Sigmoid colon (tissue), 7 donors: ENCODE results near the gene EXOC6B. TPM values are rescaled to one million over a fixed set of nuclear protein-coding genes. Genes with fewer than 3 reads are reported as not detected.

ENCODE experiments used
- DNase-seq: peaks from one replicate; pipeline ENCODE4 v3.0.0-alpha.2; 2019
- H3K27ac ChIP-seq, 4 donors: fragments of 200-600 bp; sonication (generic); one replicate each; pipeline ENCODE4 v1.5.1; 2016 to 2019; ENCODE audit warnings: mild to moderate bottlenecking in 1 of 4
- H3K27me3 ChIP-seq, 3 donors: fragments of 200-600 bp; sonication (generic); one replicate each; pipeline ENCODE4 v1.5.1; 2019; ENCODE audit warnings: mild to moderate bottlenecking in 1 of 3
- H3K36me3 ChIP-seq, 4 donors: fragments of 200-600 bp; sonication (generic); one replicate each; pipeline ENCODE4 v1.5.1; 2016 to 2019
- H3K4me1 ChIP-seq, 4 donors: fragments of 200-600 bp; sonication (generic); one replicate each; pipeline ENCODE4 v1.5.1; 2017 to 2019
- H3K4me3 ChIP-seq, 4 donors: fragments of 200-600 bp; sonication (generic); one replicate each; pipeline ENCODE4 v1.5.1; 2017 to 2019; ENCODE audit warnings: mild to moderate bottlenecking in 2 of 4, moderate library complexity in 1 of 4
- H3K9me3 ChIP-seq, 4 donors: fragments of 200-600 bp in 3 of 4; sonication (generic) in 3 of 4; one replicate each; pipeline versions ENCODE4 v1.5.1 to v1.6.1; 2013 to 2019
- EP300 ChIP-seq, 4 donors: sonication (generic); formaldehyde crosslinking; IDR thresholded peaks; one replicate each; pipeline ENCODE4 v1.6.1; 2017; ENCODE audit warnings: antibody characterized with exemption in 4 of 4
- POLR2A ChIP-seq, 2 donors: fragments of 450-650 bp; IDR thresholded peaks; one replicate each; pipeline ENCODE4 v1.6.1; 2016; ENCODE audit warnings: antibody characterized with exemption in 2 of 2, mild to moderate bottlenecking in 2 of 2, moderate library complexity in 2 of 2
- POLR2AphosphoS5 ChIP-seq, 4 donors: sonication (generic); formaldehyde crosslinking; IDR thresholded peaks; one replicate each; pipeline ENCODE4 v1.6.1; 2017; ENCODE audit warnings: antibody characterized with exemption in 4 of 4
- WGBS, 2 donors: extraction: QIAGEN DNeasy Blood & Tissue Kit; methylation state at CpG; one replicate each; pipeline ENCODE4 v1.1.7; 2013; 5-methylcytosine and 5-hydroxymethylcytosine counted together
- intact Hi-C: fragments of 100-400 bp; cut with DNase I; formaldehyde crosslinking; loops from one replicate; pipeline ENCODE4 v1.15.1; 2023
- polyA plus RNA-seq, 3 donors: library from polyadenylated mRNA; stranded (reverse); fragments of 200-250 nt; gene quantifications; one replicate each; pipeline ENCODE4 v1.2.3, GENCODE V29; 2013
- total RNA-seq, 4 donors: library from RNA; depleted of rRNA; stranded (reverse); fragments of >200 nt; gene quantifications; one replicate each; pipeline ENCODE4 v1.1.0, GENCODE V29; 2016
- TF ChIP-seq, protein P1 (sequence below), 4 experiments: fragments of 450-650 bp in 3 of 4; fragments of 200-600 bp in 1 of 4; IDR thresholded peaks; one replicate each; pipeline ENCODE4 v1.5.1; 2016 to 2019; ENCODE audit warnings: antibody characterized with exemption in 4 of 4, mild to moderate bottlenecking in 3 of 4, moderate library complexity in 2 of 4
- donor health status: healthy with polysubstance abuse.
- donor health status: Bipolar disorder and iron deficiency.
- donor health status: healthy.

EXOC6B gene
- total and polyA plus RNA-seq, 7 donors, result 5.0 to 46.1 (median 25.3) TPM

DNA sequence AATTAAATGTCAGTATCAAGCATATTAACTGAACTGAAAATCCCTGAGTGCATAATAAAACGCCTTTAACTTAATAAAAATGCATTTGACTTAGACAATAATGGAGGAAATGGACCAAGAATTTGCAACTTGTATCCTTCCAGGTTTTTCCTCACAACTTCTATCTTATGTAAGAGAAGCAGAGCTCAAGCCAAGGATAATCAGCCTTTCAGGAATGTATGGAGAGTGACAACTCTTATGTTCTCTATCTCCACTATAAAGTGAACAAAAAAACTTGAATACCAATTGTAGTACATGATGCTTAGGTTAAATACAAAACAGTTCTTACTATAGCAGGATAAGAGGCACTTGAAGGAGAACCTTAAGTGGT is 613.4 kb downstream of the EXOC6B start:
- H3K9me3 ChIP-seq, result no peaks in the 10 kb centered on the region
- 57 to 90% methylated on average over 1 of the region's 1 CpG for WGBS, 2 donors
- no peak overlapping the region for H3K4me3 ChIP-seq
- TF ChIP-seq EP300 (IDR thresholded peaks at IDR 0.05), result no peak
- no peak for TF ChIP-seq POLR2A (IDR thresholded peaks at IDR 0.05)
- TF ChIP-seq, protein P1, sequence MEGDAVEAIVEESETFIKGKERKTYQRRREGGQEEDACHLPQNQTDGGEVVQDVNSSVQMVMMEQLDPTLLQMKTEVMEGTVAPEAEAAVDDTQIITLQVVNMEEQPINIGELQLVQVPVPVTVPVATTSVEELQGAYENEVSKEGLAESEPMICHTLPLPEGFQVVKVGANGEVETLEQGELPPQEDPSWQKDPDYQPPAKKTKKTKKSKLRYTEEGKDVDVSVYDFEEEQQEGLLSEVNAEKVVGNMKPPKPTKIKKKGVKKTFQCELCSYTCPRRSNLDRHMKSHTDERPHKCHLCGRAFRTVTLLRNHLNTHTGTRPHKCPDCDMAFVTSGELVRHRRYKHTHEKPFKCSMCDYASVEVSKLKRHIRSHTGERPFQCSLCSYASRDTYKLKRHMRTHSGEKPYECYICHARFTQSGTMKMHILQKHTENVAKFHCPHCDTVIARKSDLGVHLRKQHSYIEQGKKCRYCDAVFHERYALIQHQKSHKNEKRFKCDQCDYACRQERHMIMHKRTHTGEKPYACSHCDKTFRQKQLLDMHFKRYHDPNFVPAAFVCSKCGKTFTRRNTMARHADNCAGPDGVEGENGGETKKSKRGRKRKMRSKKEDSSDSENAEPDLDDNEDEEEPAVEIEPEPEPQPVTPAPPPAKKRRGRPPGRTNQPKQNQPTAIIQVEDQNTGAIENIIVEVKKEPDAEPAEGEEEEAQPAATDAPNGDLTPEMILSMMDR (IDR thresholded peaks at IDR 0.05), result no peak
- no peak for TF ChIP-seq POLR2AphosphoS5 (IDR thresholded peaks at IDR 0.05)
- H3K4me1 ChIP-seq, result no peaks in the 10 kb centered on the region
- intact Hi-C loops, result no loop called here
- H3K36me3 ChIP-seq, result no peaks in the 10 kb centered on the region
- no peaks in the 10 kb centered on the region for H3K27me3 ChIP-seq
- H3K27ac ChIP-seq, result no peak overlapping the region
- DNase-seq, result no peak

- intact Hi-C loops, result no loop called here
- no peak for DNase-seq
- WGBS, 2 donors, result 42 to 77% methylated on average over 2 of the region's 2 CpGs
- no peaks in the 10 kb centered on the region for H3K36me3 ChIP-seq
- no peaks in the 10 kb centered on the region for H3K4me1 ChIP-seq
- H3K27ac ChIP-seq, result no peak overlapping the region
- TF ChIP-seq POLR2AphosphoS5 (IDR thresholded peaks at IDR 0.05) (no peak), EP300 (IDR thresholded peaks at IDR 0.05) (no peak), POLR2A (IDR thresholded peaks at IDR 0.05) (no peak)
- TF ChIP-seq, protein P1 (IDR thresholded peaks at IDR 0.05), result no peak
- no peaks in the 10 kb centered on the region for H3K27me3 ChIP-seq
- H3K9me3 ChIP-seq, result no peaks in the 10 kb centered on the region
- no peak overlapping the region for H3K4me3 ChIP-seq
These were observed 613.9 kb downstream of the EXOC6B start for GRCh38 chr2:72211777-72212485.

GRCh38 chr2:72211350-72211749 is 614.5 kb downstream of the EXOC6B start:
- H3K27ac ChIP-seq, result no peak overlapping the region
- no peaks in the 10 kb centered on the region for H3K36me3 ChIP-seq
- no peaks in the 10 kb centered on the region for H3K9me3 ChIP-seq
- no peaks in the 10 kb centered on the region for H3K27me3 ChIP-seq
- no peak for DNase-seq
- H3K4me3 ChIP-seq, result no peak overlapping the region
- intact Hi-C loops, result no loop called here
- WGBS, 2 donors, result 14 to 62% methylated on average over 2 of the region's 2 CpGs
- TF ChIP-seq POLR2A (IDR thresholded peaks at IDR 0.05) (no peak), EP300 (IDR thresholded peaks at IDR 0.05) (no peak)
- TF ChIP-seq, protein P1 (IDR thresholded peaks at IDR 0.05), result no peak
- H3K4me1 ChIP-seq, result no peaks in the 10 kb centered on the region

DNA sequence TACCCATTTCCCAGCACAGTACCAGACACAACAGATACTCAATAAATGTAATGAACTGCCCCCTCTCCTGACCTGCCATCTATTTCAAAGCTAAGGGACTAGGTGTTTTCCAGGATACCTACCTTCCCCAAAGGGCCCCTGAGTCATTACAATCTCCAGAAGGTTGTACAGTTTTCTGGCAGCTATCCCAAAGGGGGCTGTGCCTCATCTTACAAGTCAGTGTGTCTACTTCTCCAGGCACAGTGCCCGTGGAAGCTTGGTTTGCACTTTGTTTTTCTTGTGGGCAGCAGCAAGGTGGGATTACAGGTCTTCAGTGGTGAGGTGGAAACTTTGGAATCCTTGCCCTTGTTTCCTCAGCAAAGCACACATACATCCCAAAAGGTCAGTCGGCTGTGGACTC is 615.4 kb downstream of the EXOC6B start:
- intact Hi-C loops, result no loop called here

More for the DNA sequence above, 615.4 kb downstream of the EXOC6B start:
- Histone ChIP-seq H3K36me3 (no peaks in the 10 kb centered on the region), H3K9me3 (no peaks in the 10 kb centered on the region), H3K27me3 (no peaks in the 10 kb centered on the region), H3K27ac (no peak overlapping the region), H3K4me1 (peaks cover 0 to 4% (median 1%) of the 10 kb centered on the region in 4 donors), H3K4me3 (no peak overlapping the region)
- no peak for DNase-seq
- 35 to 73% methylated on average over 2 of the region's 2 CpGs for WGBS, 2 donors
- TF ChIP-seq EP300 (IDR thresholded peaks at IDR 0.05) (no peak), POLR2AphosphoS5 (IDR thresholded peaks at IDR 0.05) (no peak), POLR2A (IDR thresholded peaks at IDR 0.05) (no peak)
- TF ChIP-seq, protein P1 (IDR thresholded peaks at IDR 0.05), result no peak
